Vagina (tissue), 2 donors: ENCODE results near the gene ITSN1. TPM values are rescaled to one million over a fixed set of nuclear protein-coding genes. Genes with fewer than 3 reads are reported as not detected.
"Not testable (repeated sequence)": the region's sequence is repeated elsewhere in the genome, so short reads cannot be mapped to it uniquely, and the experiment has no call there.

Experiments
- DNase-seq, 2 donors: peaks; one replicate each; pipeline ENCODE4 v3.0.0-alpha.2; 2017; ENCODE audit errors: extremely low spot score in 2 of 2
- H3K27ac ChIP-seq: fragments of 200-600 bp; sonication (generic); one replicate; pipeline ENCODE4 v1.5.1; 2019
- H3K27me3 ChIP-seq: fragments of 200-600 bp; sonication (generic); one replicate; pipeline ENCODE4 v1.5.1; 2019
- H3K36me3 ChIP-seq, 2 donors: fragments of 200-600 bp; sonication (generic); one replicate each; pipeline ENCODE4 v1.5.1; 2017 to 2019
- H3K4me1 ChIP-seq: fragments of 200-600 bp; sonication (generic); one replicate; pipeline ENCODE4 v1.5.1; 2019
- H3K4me3 ChIP-seq, 2 donors: fragments of 200-600 bp; sonication (generic); 1 replicate in 1 of 2; 2 replicates in 1 of 2; pipeline ENCODE4 v1.5.1; 2016 to 2019
- H3K9me3 ChIP-seq: fragments of 200-600 bp; sonication (generic); one replicate; pipeline ENCODE4 v1.5.1; 2019
- CTCF ChIP-seq, 3 experiments: fragments of 450-650 bp in 2 of 3; fragments of 200-600 bp in 1 of 3; sonication (generic) in 1 of 3; IDR thresholded peaks; one replicate each; pipeline ENCODE4 v1.5.1; 2017 to 2019; ENCODE audit warnings: antibody characterized with exemption in 3 of 3, mild to moderate bottlenecking in 2 of 3, moderate library complexity in 2 of 3
- POLR2A ChIP-seq, 2 donors: fragments of 450-650 bp; IDR thresholded peaks; one replicate each; pipeline ENCODE4 v1.6.1; 2017; ENCODE audit warnings: antibody characterized with exemption in 2 of 2, mild to moderate bottlenecking in 2 of 2, moderate library complexity in 2 of 2
- POLR2AphosphoS5 ChIP-seq, 2 donors: sonication (generic); formaldehyde crosslinking; IDR thresholded peaks; one replicate each; pipeline ENCODE4 v1.9.0; 2017; ENCODE audit warnings: antibody characterized with exemption in 2 of 2, mild to moderate bottlenecking in 2 of 2, low read depth in 1 of 2; ENCODE audit not compliant: insufficient read depth in 1 of 2
- intact Hi-C: fragments of 100-400 bp; cut with DNase I; formaldehyde crosslinking; loops from one replicate; pipeline ENCODE4 v1.15.1; 2023
- total RNA-seq: library from RNA; depleted of rRNA; stranded (reverse); fragments of >200 nt; gene quantifications from one replicate; pipeline ENCODE4 v1.2.3, GENCODE V29; 2016

Gene ITSN1
- total RNA-seq, 1 donor from 2014 or later = 46.9 TPM

- peaks cover 1% of the 10 kb centered on the region for H3K4me1 ChIP-seq
- no peak for DNase-seq
- no peak overlapping the region for H3K4me3 ChIP-seq
- TF ChIP-seq POLR2AphosphoS5 (IDR thresholded peaks at IDR 0.05; ENCODE audit: insufficient read depth in 1 of 2, low read depth in 1 of 2) (no peak), CTCF (IDR thresholded peaks at IDR 0.05) (no peak), POLR2A (IDR thresholded peaks at IDR 0.05) (no peak)
- no peaks in the 10 kb centered on the region for H3K36me3 ChIP-seq
- H3K9me3 ChIP-seq = no peaks in the 10 kb centered on the region
- H3K27ac ChIP-seq = no peak overlapping the region
- intact Hi-C loops = no loop called here
- no peaks in the 10 kb centered on the region for H3K27me3 ChIP-seq
Measured at GRCh38 chr21:33864150-33864549, 221.8 kb downstream of the ITSN1 start.

GRCh38 chr21:33865176-33865575, 222.9 kb downstream of the ITSN1 start:
- TF ChIP-seq POLR2AphosphoS5 (IDR thresholded peaks at IDR 0.05; ENCODE audit: insufficient read depth in 1 of 2, low read depth in 1 of 2) = no peak
- TF ChIP-seq CTCF (IDR thresholded peaks at IDR 0.05) = no peak
- no peak for TF ChIP-seq POLR2A (IDR thresholded peaks at IDR 0.05)
- intact Hi-C loops = no loop called here
- H3K4me1 ChIP-seq = no peaks in the 10 kb centered on the region
- no peaks in the 10 kb centered on the region for H3K36me3 ChIP-seq
- no peaks in the 10 kb centered on the region for H3K9me3 ChIP-seq
- DNase-seq = no peak
- H3K4me3 ChIP-seq = no peak overlapping the region
- H3K27ac ChIP-seq = no peak overlapping the region
- H3K27me3 ChIP-seq = no peaks in the 10 kb centered on the region

- DNase-seq = no peak
- no peaks in the 10 kb centered on the region for H3K36me3 ChIP-seq
- H3K27me3 ChIP-seq = no peaks in the 10 kb centered on the region
- H3K27ac ChIP-seq = no peak overlapping the region
- H3K4me3 ChIP-seq = no peak overlapping the region
- H3K4me1 ChIP-seq = no peaks in the 10 kb centered on the region
- intact Hi-C loops = no loop called here
- no peaks in the 10 kb centered on the region for H3K9me3 ChIP-seq
- no peak for TF ChIP-seq POLR2A (IDR thresholded peaks at IDR 0.05)
- no peak for TF ChIP-seq POLR2AphosphoS5 (IDR thresholded peaks at IDR 0.05; ENCODE audit: insufficient read depth in 1 of 2, low read depth in 1 of 2)
- no peak for TF ChIP-seq CTCF (IDR thresholded peaks at IDR 0.05)
Measured at GRCh38 chr21:33865996-33866575, 223.8 kb downstream of the ITSN1 start.

GRCh38 chr21:33866826-33867225, 224.5 kb downstream of the ITSN1 start:
- H3K9me3 ChIP-seq = no peaks in the 10 kb centered on the region
- TF ChIP-seq POLR2A (IDR thresholded peaks at IDR 0.05) = no peak
- TF ChIP-seq CTCF (IDR thresholded peaks at IDR 0.05) = no peak
- no peak for TF ChIP-seq POLR2AphosphoS5 (IDR thresholded peaks at IDR 0.05; ENCODE audit: insufficient read depth in 1 of 2, low read depth in 1 of 2)
- H3K4me3 ChIP-seq = no peak overlapping the region
- H3K36me3 ChIP-seq = no peaks in the 10 kb centered on the region
- intact Hi-C loops = no loop called here
- H3K27me3 ChIP-seq = no peaks in the 10 kb centered on the region
- H3K27ac ChIP-seq = no peak overlapping the region
- no peak for DNase-seq
- no peaks in the 10 kb centered on the region for H3K4me1 ChIP-seq

- DNase-seq, H3K4me3 ChIP-seq, H3K27me3 ChIP-seq, H3K36me3 ChIP-seq, H3K27ac ChIP-seq, H3K4me1 ChIP-seq, H3K9me3 ChIP-seq, intact Hi-C loops: not testable (repeated sequence)
Measured at GRCh38 chr21:33867868-33868267, 225.6 kb downstream of the ITSN1 start.
